ENCODE results near the gene IKZF5. TPM values are rescaled to one million over a fixed set of nuclear protein-coding genes. Genes with fewer than 3 reads are reported as not detected.

Gene IKZF5
- total RNA-seq, 1 experiment from 2014 or later, result 8.6 TPM

GRCh38 chr10:122968698-122969097, 39.9 kb downstream of the IKZF5 start:
- DNase-seq (ENCODE audit: low read depth, low spot score) (no peak), ATAC-seq (no peak)
- in situ Hi-C loops (cut with HindIII; ENCODE audit: low pct_unique_long_range_greater_than_20kb, low sequenced_read_pairs), result no loop called here
- intact Hi-C loops (cut with micrococcal nuclease; ENCODE audit: unreplicated experiment), result no loop called here
- Histone ChIP-seq H3K4me3 (ENCODE audit: low read depth in 2 of 2, low read length in 2 of 2) (no peak overlapping the region), H3K36me3 (ENCODE audit: control insufficient read depth, insufficient read depth, low read length) (no peaks in the 10 kb centered on the region), H3K4me1 (ENCODE audit: control insufficient read depth, insufficient read depth, low read length) (no peaks in the 10 kb centered on the region), H3K9me3 (ENCODE audit: control insufficient read depth, insufficient read depth, low read depth, low read length) (peaks cover 5% of the 10 kb centered on the region; the same call in 1 of the 2 replicates), H3K27ac (ENCODE audit: low read length) (no peak overlapping the region), H3K27me3 (ENCODE audit: control insufficient read depth, insufficient read depth, low read length) (no peaks in the 10 kb centered on the region)
- TSS peak; percentile 7 for BruUV-seq (replicated peaks)
- TF ChIP-seq, protein P1, sequence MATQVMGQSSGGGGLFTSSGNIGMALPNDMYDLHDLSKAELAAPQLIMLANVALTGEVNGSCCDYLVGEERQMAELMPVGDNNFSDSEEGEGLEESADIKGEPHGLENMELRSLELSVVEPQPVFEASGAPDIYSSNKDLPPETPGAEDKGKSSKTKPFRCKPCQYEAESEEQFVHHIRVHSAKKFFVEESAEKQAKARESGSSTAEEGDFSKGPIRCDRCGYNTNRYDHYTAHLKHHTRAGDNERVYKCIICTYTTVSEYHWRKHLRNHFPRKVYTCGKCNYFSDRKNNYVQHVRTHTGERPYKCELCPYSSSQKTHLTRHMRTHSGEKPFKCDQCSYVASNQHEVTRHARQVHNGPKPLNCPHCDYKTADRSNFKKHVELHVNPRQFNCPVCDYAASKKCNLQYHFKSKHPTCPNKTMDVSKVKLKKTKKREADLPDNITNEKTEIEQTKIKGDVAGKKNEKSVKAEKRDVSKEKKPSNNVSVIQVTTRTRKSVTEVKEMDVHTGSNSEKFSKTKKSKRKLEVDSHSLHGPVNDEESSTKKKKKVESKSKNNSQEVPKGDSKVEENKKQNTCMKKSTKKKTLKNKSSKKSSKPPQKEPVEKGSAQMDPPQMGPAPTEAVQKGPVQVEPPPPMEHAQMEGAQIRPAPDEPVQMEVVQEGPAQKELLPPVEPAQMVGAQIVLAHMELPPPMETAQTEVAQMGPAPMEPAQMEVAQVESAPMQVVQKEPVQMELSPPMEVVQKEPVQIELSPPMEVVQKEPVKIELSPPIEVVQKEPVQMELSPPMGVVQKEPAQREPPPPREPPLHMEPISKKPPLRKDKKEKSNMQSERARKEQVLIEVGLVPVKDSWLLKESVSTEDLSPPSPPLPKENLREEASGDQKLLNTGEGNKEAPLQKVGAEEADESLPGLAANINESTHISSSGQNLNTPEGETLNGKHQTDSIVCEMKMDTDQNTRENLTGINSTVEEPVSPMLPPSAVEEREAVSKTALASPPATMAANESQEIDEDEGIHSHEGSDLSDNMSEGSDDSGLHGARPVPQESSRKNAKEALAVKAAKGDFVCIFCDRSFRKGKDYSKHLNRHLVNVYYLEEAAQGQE (IDR thresholded peaks at IDR 0.05; ENCODE audit: insufficient read depth in 1 of 2, low read depth in 2 of 2, low read length in 1 of 2), result no peak
- TF ChIP-seq POLR2AphosphoS5 (IDR thresholded peaks at IDR 0.05; ENCODE audit: low read depth, low read length) (no peak), SIN3A (IDR thresholded peaks at IDR 0.05; ENCODE audit: borderline replicate concordance, insufficient read depth, low read depth, low read length) (no peak), TCF7L2 (IDR thresholded peaks at IDR 0.05; ENCODE audit: low read depth, low read length) (no peak)
- TF ChIP-seq, protein P2, sequence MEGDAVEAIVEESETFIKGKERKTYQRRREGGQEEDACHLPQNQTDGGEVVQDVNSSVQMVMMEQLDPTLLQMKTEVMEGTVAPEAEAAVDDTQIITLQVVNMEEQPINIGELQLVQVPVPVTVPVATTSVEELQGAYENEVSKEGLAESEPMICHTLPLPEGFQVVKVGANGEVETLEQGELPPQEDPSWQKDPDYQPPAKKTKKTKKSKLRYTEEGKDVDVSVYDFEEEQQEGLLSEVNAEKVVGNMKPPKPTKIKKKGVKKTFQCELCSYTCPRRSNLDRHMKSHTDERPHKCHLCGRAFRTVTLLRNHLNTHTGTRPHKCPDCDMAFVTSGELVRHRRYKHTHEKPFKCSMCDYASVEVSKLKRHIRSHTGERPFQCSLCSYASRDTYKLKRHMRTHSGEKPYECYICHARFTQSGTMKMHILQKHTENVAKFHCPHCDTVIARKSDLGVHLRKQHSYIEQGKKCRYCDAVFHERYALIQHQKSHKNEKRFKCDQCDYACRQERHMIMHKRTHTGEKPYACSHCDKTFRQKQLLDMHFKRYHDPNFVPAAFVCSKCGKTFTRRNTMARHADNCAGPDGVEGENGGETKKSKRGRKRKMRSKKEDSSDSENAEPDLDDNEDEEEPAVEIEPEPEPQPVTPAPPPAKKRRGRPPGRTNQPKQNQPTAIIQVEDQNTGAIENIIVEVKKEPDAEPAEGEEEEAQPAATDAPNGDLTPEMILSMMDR (IDR thresholded peaks at IDR 0.05), result no peak
- CTCF ChIA-PET, result no interaction called here
- POLR2A ChIA-PET, result no interaction called here

DNA sequence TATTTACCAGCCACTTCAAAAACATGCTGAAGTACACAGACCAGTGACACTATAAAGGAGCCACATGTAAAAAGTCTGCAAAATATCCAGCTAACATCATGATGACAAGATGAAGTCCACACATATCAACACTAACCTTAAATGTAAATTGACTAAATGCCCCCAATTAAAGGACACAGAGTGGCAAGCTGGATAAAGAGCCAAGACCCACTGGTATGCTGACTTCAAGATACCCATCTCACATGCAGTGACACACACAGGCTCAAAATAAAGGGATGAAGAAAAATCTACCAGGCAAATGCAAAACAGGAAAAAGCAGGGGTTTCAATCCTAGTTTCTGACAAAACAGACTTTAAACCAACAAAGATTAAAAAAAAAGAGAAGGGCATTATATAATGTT, 41.7 kb downstream of the IKZF5 start:
- TF ChIP-seq, protein P1 (IDR thresholded peaks at IDR 0.05; ENCODE audit: insufficient read depth in 1 of 2, low read depth in 2 of 2, low read length in 1 of 2), result no peak
- no peak for TF ChIP-seq SIN3A (IDR thresholded peaks at IDR 0.05; ENCODE audit: borderline replicate concordance, insufficient read depth, low read depth, low read length)
- TF ChIP-seq, protein P2 (IDR thresholded peaks at IDR 0.05), result no peak
- no peak for TF ChIP-seq TCF7L2 (IDR thresholded peaks at IDR 0.05; ENCODE audit: low read depth, low read length)
- no peak for TF ChIP-seq POLR2AphosphoS5 (IDR thresholded peaks at IDR 0.05; ENCODE audit: low read depth, low read length)
- no peaks in the 10 kb centered on the region for H3K27me3 ChIP-seq (ENCODE audit: control insufficient read depth, insufficient read depth, low read length)
- no peak overlapping the region for H3K27ac ChIP-seq (ENCODE audit: low read length)
- ATAC-seq (no peak), DNase-seq (ENCODE audit: low read depth, low spot score) (no peak)
- H3K36me3 ChIP-seq (ENCODE audit: control insufficient read depth, insufficient read depth, low read length), result no peaks in the 10 kb centered on the region
- intact Hi-C loops (cut with micrococcal nuclease; ENCODE audit: unreplicated experiment) (no loop called here), in situ Hi-C loops (cut with HindIII; ENCODE audit: low pct_unique_long_range_greater_than_20kb, low sequenced_read_pairs) (no loop called here)
- BruUV-seq (replicated peaks), result no TSS peak
- H3K4me1 ChIP-seq (ENCODE audit: control insufficient read depth, insufficient read depth, low read length), result no peaks in the 10 kb centered on the region
- ChIA-PET POLR2A (no interaction called here), CTCF (no interaction called here)
- H3K4me3 ChIP-seq (ENCODE audit: low read depth in 2 of 2, low read length in 2 of 2), result no peak overlapping the region
- H3K9me3 ChIP-seq (ENCODE audit: control insufficient read depth, insufficient read depth, low read depth, low read length), result peaks cover 7% of the 10 kb centered on the region; the same call in 1 of the 2 replicates
